Activated CD8-positive, alpha-beta memory T cell treated with anti-CD3 and anti-CD28 coated beads for 48 hours (primary cell): ENCODE measurements around the gene SBNO2.

Source experiments
- DNase-seq, 3 experiments: peaks; one replicate each; pipeline ENCODE4 v3.0.0-alpha.2; 2020; ENCODE audit warnings: low read depth in 2 of 3, low spot score in 2 of 3

The SBNO2 gene, protein sequence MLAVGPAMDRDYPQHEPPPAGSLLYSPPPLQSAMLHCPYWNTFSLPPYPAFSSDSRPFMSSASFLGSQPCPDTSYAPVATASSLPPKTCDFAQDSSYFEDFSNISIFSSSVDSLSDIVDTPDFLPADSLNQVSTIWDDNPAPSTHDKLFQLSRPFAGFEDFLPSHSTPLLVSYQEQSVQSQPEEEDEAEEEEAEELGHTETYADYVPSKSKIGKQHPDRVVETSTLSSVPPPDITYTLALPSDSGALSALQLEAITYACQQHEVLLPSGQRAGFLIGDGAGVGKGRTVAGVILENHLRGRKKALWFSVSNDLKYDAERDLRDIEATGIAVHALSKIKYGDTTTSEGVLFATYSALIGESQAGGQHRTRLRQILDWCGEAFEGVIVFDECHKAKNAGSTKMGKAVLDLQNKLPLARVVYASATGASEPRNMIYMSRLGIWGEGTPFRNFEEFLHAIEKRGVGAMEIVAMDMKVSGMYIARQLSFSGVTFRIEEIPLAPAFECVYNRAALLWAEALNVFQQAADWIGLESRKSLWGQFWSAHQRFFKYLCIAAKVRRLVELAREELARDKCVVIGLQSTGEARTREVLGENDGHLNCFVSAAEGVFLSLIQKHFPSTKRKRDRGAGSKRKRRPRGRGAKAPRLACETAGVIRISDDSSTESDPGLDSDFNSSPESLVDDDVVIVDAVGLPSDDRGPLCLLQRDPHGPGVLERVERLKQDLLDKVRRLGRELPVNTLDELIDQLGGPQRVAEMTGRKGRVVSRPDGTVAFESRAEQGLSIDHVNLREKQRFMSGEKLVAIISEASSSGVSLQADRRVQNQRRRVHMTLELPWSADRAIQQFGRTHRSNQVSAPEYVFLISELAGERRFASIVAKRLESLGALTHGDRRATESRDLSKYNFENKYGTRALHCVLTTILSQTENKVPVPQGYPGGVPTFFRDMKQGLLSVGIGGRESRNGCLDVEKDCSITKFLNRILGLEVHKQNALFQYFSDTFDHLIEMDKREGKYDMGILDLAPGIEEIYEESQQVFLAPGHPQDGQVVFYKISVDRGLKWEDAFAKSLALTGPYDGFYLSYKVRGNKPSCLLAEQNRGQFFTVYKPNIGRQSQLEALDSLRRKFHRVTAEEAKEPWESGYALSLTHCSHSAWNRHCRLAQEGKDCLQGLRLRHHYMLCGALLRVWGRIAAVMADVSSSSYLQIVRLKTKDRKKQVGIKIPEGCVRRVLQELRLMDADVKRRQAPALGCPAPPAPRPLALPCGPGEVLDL (N-terminal part only)

DNA sequence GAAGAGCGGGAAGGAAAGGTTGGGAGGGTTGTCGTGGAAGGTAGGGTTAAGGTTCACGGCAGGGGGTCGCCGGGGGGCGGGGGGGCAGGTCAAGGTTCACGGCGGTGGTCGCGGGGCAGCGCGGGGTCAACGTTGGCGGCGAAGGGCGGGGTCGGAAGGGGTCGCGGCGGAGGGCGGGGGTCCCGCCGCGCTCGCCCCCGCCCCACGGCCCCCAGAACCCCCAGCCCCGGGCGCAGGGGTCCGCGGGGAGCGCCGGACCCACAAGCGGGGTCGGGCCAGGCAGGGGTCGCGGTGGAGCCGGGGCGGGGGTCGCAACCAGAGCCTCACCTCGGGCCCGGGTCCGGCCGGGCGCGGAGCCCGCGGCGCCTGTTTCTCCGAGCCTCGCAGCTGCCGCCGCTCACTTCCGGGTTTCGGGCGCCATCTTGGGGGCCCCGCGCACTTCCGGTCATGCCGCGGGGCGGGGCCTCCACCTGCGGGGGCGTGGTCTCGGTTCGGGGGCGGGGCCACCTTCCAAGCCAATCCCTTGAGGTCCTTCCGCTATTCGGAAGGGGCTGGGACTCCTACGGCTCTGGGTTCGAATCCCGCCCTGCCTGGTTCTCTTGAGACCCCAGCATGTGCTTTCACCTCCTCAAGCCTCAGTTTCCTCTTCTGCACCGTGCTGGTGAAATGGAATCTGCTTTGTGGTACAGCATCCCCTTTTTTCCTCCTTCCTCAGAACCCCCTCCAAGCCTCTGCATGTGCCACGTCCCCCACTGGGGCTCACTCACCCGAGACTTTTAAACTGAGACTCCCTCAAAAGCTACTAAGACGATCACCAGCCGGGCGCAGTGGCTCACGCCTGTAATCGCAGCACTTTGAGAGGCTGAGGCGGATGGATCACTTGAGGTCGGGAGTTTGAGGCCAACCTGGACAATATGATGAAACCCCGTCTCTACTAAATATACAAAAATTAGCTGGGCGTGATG, at the start of gene SBNO2:
SBNO2 (minus strand) TSS at position 424 of the 965 bp plus-strand sequence. CDS start 19,992 bp downstream, outside the sequence.
- DNase-seq: peak; percentile 82 to 99 (median 98)

DNA sequence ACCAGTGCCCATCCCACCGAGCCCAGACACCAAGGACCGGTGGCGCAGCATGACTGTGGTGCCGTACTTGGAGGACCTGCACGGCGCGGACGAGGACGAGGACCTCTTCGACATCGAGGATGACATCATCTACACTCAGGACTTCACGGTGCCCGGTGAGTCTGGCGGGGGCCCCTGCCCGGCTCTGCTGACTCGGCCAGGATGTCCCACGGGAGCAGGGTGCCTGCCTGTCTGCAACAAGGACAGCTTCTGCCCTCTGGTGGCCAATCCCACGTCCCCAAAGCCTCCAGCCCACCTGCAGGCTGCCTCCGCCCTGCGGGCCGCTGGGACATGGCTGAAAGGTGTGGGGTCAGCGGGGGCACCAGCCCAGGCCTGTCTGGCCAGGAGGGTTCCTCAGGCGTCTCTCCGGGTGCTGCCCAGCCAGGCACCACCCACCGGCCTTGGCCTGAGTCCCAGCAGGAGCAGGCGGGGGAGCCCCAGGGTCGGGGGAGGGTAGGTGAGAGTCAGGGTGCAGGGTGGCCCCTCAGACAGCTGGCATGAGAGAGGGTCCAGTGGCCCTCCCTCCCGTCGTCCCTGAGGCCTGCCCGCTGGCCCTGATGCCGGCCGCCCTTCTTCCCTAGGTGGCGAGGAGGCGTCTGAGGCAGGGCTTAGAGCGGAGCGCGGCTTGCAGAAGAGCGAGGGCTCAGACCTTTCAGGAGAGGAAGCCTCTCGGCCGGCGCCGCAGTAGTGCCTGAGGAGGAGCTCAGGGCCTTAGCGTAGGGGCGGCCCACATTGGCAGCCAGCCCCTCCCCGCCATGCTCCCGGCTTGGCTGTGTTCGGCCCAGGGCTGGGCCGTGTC, 49.2 kb upstream of the SBNO2 start:
- DNase-seq: no peak

DNA sequence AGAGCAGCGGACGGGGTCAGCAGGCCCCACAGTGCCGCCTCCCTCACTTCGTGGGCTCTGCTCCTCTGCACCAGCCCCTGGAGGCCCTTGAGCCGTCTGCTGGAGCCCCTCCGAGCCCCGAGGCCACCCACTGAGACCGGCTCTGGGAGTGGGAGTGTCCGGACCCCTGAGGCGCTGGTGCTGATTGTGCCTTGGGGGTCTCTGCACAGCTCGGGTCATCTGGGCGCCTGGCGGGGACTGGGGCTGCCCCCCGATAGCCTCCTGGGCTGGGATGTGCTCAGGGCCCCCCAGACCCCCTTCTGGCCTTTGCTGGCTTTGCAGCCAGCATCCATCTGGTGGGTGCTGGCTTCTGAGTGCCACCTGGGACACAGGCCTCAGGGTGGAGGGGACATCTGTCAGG, 48.3 kb upstream of the SBNO2 start:
- no peak for DNase-seq

DNA sequence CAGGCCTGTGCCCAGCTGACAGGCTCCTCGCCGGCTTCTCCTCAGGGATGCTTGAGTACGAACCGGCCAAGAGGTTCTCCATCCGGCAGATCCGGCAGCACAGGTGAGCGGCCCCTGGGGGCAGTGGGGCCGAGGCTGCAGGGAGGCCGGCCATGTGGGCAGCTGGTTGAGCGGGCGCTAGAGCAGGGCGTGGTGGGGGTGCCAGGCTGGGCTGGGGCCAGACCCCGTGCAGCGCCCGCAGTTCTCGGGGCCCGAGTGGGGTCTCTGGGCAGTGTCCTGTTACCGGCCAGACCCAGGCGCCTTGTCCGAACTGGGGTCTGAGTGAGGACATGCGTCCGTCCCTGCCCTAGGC, 47.8 kb upstream of the SBNO2 start:
- DNase-seq: no peak

DNA sequence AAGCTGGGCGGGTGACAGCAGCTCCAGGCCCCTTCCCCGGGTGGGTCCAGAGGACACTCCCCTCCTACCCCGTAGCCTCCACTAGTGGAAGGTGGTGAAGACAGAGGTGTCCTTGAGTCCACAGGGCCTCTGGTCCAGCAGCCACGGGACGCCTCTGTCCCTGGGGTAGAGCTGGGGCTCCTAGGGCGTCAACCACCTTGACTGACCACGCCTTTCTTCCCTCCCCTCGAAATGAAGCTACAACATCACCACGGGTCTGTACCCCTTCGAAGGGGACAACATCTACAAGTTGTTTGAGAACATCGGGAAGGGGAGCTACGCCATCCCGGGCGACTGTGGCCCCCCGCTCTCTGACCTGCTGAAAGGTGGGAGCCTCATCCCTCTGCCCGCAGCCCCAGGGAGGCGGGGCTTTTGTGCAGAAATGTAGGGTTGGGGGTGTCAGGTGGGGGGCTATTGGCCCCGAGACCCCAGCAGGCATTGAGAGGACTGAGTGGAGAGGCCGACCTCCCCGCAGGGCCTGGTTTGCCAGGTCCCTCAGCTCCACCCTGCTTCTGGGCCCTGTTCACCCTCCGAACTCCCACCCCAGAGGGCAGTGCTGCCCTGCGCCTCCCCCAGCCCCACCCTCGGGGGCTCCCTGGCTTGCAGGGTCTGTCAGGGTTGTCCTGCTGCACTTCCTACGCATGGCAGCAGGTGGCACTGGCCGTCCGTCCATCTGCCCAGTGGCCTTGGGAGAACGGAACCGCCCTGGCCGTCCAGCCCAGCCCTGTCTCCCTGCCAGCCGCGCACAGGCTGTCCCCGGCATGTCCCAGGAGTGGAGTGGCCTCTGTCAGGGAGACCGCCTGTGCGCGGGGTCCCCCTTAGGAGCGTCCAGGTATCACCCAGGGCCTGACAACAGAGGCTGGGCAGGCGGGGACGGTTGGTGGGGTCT, 47.2 kb upstream of the SBNO2 start:
- no peak for DNase-seq

DNA sequence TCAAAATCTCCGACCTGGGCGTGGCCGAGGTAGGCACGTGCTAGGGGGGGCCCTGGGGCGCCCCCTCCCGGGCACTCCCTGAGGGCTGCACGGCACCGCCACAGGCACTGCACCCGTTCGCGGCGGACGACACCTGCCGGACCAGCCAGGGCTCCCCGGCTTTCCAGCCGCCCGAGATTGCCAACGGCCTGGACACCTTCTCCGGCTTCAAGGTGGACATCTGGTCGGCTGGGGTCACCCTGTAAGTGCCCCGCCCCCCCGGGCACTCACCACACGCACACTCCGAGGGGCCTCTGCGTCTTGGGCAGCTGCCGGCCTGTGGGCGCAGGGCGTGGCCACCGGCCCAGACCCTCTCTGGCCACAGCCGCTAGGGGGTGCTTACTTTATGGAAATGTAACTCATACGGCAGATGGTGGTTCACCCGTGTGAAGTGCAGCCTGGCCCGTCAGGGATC, 46.4 kb upstream of the SBNO2 start:
- DNase-seq: no peak

DNA sequence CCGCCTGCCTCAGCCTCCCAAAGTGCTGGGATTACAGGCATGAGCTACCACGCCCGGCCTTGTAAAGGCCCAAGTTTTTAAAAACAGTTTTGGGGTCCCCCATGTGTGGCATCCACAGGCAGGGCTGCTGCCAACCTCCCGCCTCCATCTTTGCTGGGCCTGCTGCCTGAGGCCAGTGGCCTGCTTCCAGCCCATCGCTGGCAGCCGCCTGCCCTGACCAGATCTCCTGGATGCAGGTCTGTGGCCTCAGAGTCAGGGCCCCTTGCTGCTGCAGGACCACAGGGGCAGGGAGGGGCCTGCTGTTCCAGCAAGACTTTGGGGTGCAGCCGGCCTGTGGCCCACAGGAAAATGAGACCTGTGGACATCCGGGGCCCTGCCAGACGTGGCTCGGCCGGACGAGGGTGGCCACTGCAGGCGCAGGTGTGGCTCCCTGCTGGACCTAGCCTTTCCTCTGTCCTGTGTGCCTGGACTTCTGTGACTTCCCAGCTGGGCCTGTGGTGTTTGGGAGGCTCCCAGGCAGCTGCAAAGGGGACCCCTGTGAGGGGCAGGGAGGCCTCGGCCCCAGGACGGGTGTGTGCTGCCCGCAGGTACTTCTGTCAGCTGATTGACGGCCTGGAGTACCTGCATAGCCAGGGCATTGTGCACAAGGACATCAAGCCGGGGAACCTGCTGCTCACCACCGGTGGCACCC, 45.9 kb upstream of the SBNO2 start:
- DNase-seq: no peak

DNA sequence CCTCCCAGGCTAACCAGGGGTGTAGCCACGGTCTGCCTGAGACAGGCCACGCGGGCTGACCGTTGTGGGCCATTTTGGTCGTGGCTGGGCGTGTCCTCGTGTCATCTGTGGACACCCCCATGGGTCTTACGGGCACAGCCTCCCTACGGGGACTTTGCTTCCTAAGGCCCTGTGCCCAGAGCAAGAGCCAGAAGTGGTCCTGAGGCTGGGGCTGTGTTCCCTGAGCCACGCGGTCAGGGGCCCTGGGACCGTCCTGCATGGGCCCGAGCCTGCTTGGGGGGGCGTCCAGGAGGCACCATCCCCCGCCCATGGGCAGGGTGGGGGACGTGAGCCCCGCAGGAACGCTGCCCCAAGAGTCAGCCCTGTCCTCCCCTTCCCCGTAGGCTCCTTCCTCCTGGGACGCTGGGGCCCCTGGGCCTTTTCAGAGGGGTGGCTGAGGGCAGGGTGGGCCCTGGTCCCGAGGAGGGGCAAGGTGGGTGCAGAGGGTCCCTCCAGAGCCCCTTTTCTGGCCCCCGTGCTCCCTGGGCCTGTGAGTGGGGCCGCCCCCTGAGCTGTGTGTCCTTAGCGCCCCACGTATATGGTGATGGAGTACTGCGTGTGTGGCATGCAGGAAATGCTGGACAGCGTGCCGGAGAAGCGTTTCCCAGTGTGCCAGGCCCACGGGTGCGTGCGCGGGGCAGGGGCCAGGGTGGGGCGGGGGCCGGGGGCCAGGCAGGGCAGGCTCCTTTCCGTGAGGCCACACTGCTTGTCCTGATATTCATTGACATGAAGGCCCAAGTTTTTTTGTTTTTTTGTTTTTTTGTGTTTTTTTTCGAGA, 44.9 kb upstream of the SBNO2 start:
- DNase-seq: no peak

DNA sequence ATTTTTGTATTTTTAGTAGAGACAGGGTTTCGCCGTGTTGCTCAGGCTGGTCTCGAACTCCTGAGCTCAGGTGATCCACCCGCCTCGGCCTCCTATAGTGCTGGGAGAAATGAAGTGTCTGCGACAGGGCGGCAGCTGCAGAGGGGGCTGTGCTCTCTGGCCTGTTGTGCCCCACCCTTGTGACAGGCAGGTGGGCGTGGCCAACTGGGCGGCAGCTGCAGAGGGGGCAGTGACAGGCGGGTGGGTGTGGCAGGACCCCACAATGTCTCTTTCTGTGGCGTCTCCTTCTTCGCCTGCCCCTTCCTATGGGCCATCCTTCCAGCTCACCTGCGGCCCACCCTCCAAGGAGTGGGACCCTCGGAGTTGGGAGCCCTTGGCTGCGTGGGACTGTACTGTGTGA, 43.3 kb upstream of the SBNO2 start:
- no peak for DNase-seq

DNA sequence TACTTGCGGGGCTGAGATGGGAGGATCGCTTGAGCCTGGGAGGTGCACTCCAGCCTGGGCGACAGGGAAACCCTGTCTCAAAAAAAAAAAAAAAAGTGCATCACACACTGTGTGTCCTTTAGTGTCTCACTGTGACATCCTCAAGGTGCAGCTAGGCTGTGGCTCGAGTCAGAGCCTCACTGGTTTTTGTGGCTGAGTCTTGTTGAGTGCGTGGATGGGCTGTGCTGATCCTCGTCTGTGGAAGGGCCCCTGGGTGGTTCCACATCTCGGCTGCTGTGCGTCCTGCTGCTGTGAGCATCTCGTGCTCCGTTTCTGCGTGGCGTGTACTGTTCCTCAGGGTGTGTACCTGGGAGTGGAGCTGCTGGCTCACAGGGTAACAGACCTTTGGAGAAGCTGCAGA, 42.7 kb upstream of the SBNO2 start:
- DNase-seq: no peak

DNA sequence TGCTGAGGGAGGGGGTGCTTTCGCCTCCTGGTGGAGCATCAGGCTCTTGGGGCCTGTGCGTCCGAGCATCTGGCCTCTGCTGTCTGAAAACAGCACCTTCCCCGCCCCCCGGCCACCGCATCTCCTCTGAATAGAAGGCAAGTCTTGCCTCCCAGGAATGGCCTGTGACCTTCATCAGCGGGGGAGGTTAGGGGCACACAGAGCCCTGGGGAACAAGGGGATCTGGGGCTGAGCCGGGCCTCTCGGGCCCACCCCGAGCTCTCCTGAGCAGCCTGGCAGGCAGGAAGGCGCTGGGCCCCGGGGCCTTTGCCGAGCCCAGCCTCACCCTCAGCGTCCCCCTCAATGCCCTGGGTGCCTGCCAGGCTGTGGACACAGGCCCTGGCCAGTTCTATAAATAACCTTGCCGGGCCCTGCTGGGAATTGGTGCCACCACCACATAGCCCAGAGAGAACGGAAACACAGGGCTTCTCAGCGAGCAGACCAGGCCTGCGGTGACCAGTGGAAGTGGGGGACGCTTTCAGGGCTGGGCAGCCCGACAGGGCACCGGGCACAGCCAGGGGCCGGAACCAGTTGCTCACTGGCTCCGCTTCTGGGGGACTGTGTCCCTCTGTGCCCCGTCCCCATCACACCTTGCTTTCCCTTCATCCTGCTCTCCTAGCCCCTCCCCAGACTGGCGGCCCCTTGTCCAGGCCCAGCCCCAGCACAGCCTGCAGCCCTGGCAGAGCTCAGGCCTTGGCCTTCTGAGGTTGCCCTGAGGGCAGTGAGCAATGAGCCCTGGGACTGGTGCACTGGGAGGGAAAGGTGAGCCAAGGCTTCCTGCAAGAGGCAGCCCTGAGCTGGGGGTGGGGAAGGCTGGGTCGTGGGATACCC, 41.0 kb upstream of the SBNO2 start:
- no peak for DNase-seq

DNA sequence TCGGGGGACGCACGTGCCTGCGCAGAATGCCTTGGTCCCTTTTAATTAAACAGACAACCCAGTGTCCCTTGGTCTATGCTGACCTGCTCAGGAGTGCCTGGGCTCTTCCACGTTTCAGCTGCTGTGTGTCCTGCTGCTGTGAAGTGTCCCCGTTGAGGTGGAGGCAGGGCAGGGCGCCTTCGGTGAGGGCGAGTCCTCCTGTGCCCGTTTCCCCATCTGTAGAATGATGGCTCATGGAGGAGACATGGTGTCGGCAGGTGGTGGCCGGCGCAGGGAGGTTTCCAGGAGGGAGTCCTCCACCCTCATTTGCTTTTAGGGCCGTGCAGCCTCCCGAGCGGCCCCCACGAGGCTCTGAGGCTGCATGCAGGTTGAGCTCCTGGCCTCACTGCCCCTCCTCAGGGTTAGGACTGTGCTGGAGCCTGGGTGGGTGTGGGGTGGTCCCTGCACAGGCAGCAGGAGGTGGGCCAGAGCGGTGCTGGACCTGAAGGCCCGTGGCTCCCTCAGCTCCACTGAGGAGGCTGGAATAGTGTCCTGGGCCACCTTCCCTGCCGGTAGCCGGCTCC, 40.3 kb upstream of the SBNO2 start:
- no peak for DNase-seq

DNA sequence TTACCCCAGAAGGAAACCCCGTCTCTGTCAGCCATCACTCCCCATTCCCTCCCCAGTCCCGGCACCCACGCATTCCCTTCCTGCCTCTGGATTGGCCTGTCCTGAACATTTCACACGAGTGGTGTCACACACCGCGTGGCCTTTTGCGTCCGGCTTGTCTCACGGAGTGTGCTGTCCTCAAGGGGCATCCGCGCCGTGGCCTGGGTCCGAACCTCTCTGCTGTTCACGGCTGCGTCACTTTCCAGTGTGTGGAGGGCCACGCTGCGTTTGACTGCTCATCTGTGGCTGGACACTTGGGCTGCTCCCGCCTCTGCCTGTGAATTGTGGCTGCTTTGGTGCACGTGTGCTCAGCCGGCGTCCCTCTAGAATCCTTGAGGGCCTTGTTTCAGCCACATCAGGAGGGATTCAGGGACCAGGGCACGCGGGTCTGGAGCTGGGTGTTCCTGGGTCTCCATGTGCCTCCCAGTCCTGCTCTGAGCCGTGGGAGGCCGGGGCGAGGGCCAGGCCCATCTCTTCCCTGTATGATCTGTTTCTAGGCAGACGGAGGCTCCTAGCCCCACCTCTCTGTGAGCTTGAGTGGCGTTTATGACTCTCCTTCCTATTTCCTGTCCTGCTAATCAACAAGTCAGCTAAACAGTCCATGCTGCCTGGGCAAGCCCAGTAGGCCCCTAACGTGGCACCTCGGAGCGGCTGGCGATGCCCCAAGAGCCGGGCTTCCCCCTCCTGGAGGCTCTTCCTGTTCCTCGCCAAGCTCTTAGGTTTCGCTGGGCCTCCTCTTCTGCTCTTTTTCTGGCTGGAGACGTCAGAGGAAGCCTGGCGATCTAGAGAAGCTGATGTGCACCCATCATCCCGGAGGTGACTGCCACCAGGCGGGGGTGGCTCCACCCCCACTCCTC, 39.6 kb upstream of the SBNO2 start:
- DNase-seq: no peak

DNA sequence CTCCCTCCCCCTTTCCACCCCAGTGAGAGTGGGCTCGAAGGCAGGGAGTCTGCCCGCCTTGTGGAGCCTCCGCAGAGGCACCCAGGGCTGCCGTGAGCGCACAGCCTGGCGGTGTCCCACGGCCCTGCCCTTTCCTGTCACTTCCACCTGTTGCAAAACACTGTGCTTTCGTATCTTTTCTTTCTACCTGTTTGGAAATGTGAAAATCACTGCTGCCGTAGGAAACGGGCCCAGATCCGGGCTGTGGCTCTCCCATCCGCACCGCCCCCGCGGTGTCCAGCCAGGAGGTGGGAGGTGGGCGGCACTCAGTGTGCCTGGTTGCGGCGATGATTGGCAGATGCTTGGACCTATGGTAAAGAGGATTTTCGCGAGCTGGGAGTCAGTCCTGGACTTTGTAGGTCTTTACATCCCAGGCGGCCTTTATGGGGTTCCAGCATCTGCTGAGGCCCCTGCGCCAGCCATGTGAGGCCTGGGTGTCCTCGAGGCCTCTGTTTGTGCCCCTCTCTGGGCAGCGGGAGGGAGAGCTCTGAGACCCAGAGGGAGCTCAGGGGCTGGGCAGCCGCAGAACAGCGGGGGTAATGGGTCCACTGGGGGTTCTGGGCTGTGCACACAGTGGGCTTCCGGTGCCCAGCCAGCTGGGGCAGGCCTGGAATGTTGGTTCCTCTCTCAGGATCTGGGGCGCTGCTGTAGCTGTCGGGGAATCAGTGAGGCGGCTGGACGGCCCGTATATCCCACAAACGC, 37.6 kb upstream of the SBNO2 start:
- DNase-seq: no peak
